Gastroesophageal sphincter (tissue), 3 donors: ENCODE measurements around the gene GRID2.
"Not testable (repeated sequence)": the region's sequence is repeated elsewhere in the genome, so short reads cannot be mapped to it uniquely, and the experiment has no call there.

Experiments
- POLR2A ChIP-seq, 2 donors: fragments of 450-650 bp; IDR thresholded peaks; one replicate each; pipeline ENCODE4 v1.6.1; 2017; ENCODE audit warnings: antibody characterized with exemption in 2 of 2, mild to moderate bottlenecking in 2 of 2, moderate library complexity in 1 of 2
- TF ChIP-seq, protein P1 (sequence below), 4 experiments: fragments of 200-600 bp in 2 of 4; fragments of 450-650 bp in 2 of 4; sonication (generic) in 1 of 4; IDR thresholded peaks; one replicate each; pipeline ENCODE4 v1.5.1; 2017 to 2019; ENCODE audit warnings: antibody characterized with exemption in 4 of 4, mild to moderate bottlenecking in 2 of 4, moderate library complexity in 2 of 4

- TF ChIP-seq, protein P1, sequence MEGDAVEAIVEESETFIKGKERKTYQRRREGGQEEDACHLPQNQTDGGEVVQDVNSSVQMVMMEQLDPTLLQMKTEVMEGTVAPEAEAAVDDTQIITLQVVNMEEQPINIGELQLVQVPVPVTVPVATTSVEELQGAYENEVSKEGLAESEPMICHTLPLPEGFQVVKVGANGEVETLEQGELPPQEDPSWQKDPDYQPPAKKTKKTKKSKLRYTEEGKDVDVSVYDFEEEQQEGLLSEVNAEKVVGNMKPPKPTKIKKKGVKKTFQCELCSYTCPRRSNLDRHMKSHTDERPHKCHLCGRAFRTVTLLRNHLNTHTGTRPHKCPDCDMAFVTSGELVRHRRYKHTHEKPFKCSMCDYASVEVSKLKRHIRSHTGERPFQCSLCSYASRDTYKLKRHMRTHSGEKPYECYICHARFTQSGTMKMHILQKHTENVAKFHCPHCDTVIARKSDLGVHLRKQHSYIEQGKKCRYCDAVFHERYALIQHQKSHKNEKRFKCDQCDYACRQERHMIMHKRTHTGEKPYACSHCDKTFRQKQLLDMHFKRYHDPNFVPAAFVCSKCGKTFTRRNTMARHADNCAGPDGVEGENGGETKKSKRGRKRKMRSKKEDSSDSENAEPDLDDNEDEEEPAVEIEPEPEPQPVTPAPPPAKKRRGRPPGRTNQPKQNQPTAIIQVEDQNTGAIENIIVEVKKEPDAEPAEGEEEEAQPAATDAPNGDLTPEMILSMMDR (IDR thresholded peaks at IDR 0.05): not testable (repeated sequence)
- not testable (repeated sequence) for TF ChIP-seq POLR2A (IDR thresholded peaks at IDR 0.05)
Measured at GRCh38 chr4:93676937-93677336, 1373.2 kb downstream of the GRID2 start.
